HG03025 (cell line): ENCODE results near the gene EPHB2.

Experiments
- ATAC-seq: cut with Tn5 transposase; IDR thresholded peaks from one replicate; pipeline ENCODE4 v1.9.1; 2021; ENCODE audit warnings: mild to moderate bottlenecking, moderate library complexity; ENCODE audit not compliant: unreplicated experiment, low FRiP score

The EPHB2 gene

GRCh38 chr1:22896184-22896583 lies 185.5 kb downstream of the EPHB2 start:
- ATAC-seq, result no peak

- no peak for ATAC-seq
Observed at GRCh38 chr1:22900451-22900850, 189.8 kb downstream of the EPHB2 start.

GRCh38 chr1:22903113-22903512 lies 192.5 kb downstream of the EPHB2 start:
- no peak for ATAC-seq

- no peak for ATAC-seq
Observed at GRCh38 chr1:22906968-22907367, 196.3 kb downstream of the EPHB2 start.

GRCh38 chr1:22907528-22907927 lies 196.9 kb downstream of the EPHB2 start:
- no peak for ATAC-seq

- ATAC-seq, result no peak
Observed at GRCh38 chr1:22908880-22909426, 198.3 kb downstream of the EPHB2 start.

- no peak for ATAC-seq
Observed at GRCh38 chr1:22910286-22910685, 199.6 kb downstream of the EPHB2 start.

GRCh38 chr1:22910986-22911651 lies 200.5 kb downstream of the EPHB2 start:
- no peak for ATAC-seq

- ATAC-seq, result no peak
Observed at GRCh38 chr1:22912311-22912710, 201.7 kb downstream of the EPHB2 start.

- ATAC-seq, result no peak
Observed at GRCh38 chr1:22913421-22914141, 202.9 kb downstream of the EPHB2 start.

- ATAC-seq, result no peak
Observed at GRCh38 chr1:22914156-22914555, 203.5 kb downstream of the EPHB2 start.

GRCh38 chr1:22914633-22915217 lies 204.1 kb downstream of the EPHB2 start:
- ATAC-seq, result no peak

- no peak for ATAC-seq
Observed at GRCh38 chr1:22915231-22915630, 204.6 kb downstream of the EPHB2 start.

GRCh38 chr1:22915816-22916470 lies 205.3 kb downstream of the EPHB2 start:
- ATAC-seq, result no peak

- no peak for ATAC-seq
Observed at GRCh38 chr1:22916471-22916820, 205.8 kb downstream of the EPHB2 start.

- ATAC-seq, result no peak
Observed at GRCh38 chr1:22917989-22918388, 207.3 kb downstream of the EPHB2 start.

- no peak for ATAC-seq
Observed at GRCh38 chr1:22918644-22919043, 208.0 kb downstream of the EPHB2 start.

GRCh38 chr1:22919341-22920025 lies 208.8 kb downstream of the EPHB2 start:
- no peak for ATAC-seq

GRCh38 chr1:22920026-22920733 lies 209.5 kb downstream of the EPHB2 start:
- no peak for ATAC-seq
